ENCODE results near the gene CLCNKA.

GRCh38 chr1:16020325-16020724 lies 1.5 kb upstream of the CLCNKA start:
- no peak for TF ChIP-seq CTCF (IDR thresholded peaks at IDR 0.05 in 2 of 3, conservative IDR thresholded peaks at IDR 0.05 in 1 of 3; ENCODE audit: borderline replicate concordance in 1 of 3, insufficient read depth in 1 of 3, low read depth in 2 of 3, low read length in 2 of 3)
- TF ChIP-seq YY1 (IDR thresholded peaks at IDR 0.05; ENCODE audit: extremely low read depth, insufficient replicate concordance, low read depth, low read length) = no peak
- no peak for TF ChIP-seq POLR2A (IDR thresholded peaks at IDR 0.05; ENCODE audit: borderline replicate concordance, extremely low read depth, insufficient read depth, insufficient read length)
- TF ChIP-seq EZH2 (IDR thresholded peaks at IDR 0.05) = no peak
- no peak for TF ChIP-seq POLR2AphosphoS5 (IDR thresholded peaks at IDR 0.05; ENCODE audit: low read depth, low read length)
- TF ChIP-seq SIN3A (IDR thresholded peaks at IDR 0.05; ENCODE audit: low read depth) = no peak
- TF ChIP-seq JUND (IDR thresholded peaks at IDR 0.05) = no peak
- no peak for TF ChIP-seq ZFX (IDR thresholded peaks at IDR 0.05)
- TF ChIP-seq SP1 (IDR thresholded peaks at IDR 0.05; ENCODE audit: low read depth) = no peak
- TF ChIP-seq EGR1 (IDR thresholded peaks at IDR 0.05; ENCODE audit: low read depth) = no peak
